HG03442 (cell line): ENCODE measurements around the gene TNRC6C.
"Not testable (repeated sequence)": the region's sequence is repeated elsewhere in the genome, so short reads cannot be mapped to it uniquely, and the experiment has no call there.

Experiments
- ATAC-seq: cut with Tn5 transposase; IDR thresholded peaks from one replicate; pipeline ENCODE4 v1.9.1; 2021; ENCODE audit warnings: mild to moderate bottlenecking, moderate library complexity; ENCODE audit not compliant: unreplicated experiment

The TNRC6C gene

GRCh38 chr17:78072961-78073360 is 114.5 kb downstream of the TNRC6C start:
- no peak for ATAC-seq

DNA sequence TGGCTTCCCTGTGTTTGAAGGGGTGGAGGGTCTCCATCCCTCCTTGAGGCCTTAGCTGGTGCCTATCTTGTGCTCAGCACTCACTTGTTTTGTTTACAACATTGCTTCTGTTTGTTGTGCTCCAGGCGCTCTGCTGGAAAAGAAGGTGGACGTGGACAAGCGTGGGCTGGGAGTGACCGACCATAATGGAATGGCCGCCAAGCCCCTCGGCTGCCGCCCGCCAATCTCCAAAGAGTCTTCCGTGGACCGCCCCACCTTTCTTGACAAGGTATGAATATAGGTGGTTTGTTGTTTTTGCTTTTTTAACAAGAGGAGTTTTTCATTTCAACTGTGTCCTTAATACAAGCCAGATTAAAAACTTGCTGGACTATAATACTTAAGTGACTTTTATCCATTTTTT is 116.5 kb downstream of the TNRC6C start:
- ATAC-seq: no peak

DNA sequence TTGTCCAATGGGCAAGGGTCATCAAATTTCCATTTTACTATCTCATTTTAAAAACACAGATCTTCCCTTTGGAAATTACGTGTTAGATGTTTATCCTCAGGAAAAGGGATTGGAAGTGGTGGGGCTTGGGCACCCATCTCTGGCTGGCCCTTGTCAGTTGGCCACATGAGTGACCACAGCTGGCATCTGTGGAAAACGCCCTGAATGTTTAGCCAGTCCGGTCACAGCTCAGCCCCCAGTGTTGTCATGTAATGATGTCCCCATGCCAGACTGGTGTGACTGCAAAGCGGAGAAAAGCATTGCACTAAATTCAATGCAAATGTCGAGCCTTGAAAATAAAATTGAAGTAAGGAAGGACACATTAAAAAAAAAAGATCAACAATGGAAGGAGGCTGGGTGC is 117.0 kb downstream of the TNRC6C start:
- no peak for ATAC-seq

DNA sequence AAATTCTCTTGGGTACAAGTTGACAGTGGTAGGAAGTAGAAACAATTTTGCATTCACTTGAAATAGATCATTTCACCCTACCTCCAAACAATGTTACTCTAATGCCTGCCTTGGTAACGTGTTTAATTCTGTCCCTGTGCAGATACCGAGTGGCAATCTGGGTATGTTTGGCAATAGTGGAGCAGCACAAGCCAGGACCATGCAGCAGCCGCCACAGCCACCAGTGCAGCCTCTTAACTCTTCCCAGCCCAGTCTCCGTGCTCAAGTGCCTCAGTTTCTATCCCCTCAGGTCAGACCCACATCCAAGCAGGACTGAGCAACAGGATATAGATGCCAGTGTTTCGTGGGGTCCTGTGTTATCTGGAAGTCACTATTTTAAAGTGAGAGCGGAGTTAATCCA is 120.8 kb downstream of the TNRC6C start:
- no peak for ATAC-seq

DNA sequence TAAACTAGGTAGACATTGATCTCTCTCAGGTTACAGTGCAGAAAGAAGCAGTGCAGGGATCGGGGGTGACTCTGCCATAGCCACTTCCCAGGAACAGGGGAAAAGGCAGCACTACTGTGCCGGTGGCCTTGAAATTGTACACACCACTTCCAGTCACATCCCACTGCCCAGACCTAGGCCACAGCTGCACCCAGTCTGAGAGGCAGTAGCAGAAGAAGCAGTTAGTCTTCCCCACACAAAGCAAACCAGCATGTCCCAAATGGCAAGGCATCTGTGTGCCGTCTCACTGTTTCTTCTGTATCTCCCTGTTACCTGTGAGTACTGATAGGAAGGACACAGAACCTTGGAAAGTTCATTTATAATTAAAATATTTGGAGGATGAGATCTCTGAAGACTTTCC is 123.0 kb downstream of the TNRC6C start:
- no peak for ATAC-seq

- not testable (repeated sequence) for ATAC-seq
Measured at GRCh38 chr17:78082355-78082872, 123.9 kb downstream of the TNRC6C start.

DNA sequence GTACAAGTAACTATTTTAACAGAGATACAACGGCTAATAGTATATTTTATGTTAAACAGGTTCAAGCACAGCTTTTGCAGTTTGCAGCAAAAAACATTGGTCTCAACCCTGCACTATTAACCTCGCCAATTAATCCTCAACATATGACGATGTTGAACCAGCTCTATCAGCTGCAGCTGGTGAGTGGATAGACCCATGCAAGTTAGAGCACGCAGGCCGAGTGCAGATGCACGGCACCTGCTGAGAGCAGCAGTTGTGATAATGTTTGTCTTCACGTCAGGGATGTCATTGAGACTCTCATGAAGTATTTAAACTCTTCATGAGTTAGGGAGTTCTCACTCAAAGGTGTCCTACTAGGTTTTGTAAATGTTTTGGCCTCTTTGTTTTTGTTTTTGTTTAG is 124.5 kb downstream of the TNRC6C start:
- no peak for ATAC-seq

DNA sequence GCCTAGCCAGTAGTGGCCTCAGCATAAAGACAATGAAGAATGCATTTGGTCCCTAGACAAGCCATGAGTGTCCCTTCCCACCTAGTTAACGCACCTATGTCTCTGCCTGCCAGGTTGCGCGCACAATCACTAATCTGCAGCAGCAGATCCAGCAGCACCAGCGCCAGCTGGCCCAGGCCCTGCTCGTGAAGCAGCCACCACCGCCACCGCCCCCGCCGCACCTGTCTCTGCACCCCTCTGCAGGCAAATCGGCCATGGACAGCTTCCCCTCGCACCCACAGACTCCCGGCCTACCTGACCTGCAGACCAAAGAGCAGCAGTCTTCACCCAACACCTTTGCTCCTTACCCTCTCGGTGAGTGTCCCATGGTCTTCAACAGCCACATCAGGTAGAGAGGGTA is 128.2 kb downstream of the TNRC6C start:
- ATAC-seq: no peak

DNA sequence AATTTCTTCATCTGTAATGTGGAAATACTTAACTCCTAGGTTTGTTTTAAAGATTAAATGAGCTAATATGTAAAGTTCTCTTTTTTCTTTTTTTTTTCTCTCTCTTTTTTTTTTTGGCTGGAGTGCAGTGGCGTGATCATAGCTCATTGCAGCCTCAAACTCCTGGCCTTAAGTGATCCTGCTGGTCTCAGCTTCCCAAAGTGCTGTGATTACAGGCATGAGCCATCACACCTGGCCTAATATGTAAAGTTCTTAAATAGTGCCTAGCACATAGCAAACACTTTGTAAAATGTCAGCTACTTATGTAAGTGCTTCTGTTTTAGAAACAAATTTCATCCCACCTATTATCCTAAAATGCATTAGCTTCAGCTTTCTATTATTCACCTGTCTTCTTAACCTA is 130.0 kb downstream of the TNRC6C start:
- no peak for ATAC-seq

- ATAC-seq: no peak
Measured at GRCh38 chr17:78089576-78090281, 131.2 kb downstream of the TNRC6C start.

- no peak for ATAC-seq
Measured at GRCh38 chr17:78092794-78093324, 134.4 kb downstream of the TNRC6C start.

GRCh38 chr17:78095035-78095434 is 136.5 kb downstream of the TNRC6C start:
- ATAC-seq: no peak

DNA sequence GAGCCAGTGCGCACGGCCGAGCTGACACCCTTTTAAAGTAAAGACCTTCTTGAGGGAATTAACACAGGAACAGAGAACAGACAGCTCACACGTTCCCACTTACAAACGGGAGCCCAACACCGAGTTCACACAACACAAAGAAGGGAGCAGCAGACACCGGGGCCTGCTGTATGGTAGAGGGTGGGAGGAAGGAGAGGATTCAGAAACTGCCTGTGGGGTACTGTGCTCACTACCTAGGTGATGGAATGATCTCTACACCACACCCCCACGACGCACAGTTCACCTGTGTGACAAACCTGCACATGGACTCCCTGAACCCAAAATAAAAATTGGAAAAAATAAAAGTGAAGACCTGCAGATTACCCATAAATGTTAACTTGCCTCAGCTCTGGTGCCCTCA is 137.6 kb downstream of the TNRC6C start:
- ATAC-seq: no peak

GRCh38 chr17:78101112-78101511 is 142.6 kb downstream of the TNRC6C start:
- no peak for ATAC-seq

DNA sequence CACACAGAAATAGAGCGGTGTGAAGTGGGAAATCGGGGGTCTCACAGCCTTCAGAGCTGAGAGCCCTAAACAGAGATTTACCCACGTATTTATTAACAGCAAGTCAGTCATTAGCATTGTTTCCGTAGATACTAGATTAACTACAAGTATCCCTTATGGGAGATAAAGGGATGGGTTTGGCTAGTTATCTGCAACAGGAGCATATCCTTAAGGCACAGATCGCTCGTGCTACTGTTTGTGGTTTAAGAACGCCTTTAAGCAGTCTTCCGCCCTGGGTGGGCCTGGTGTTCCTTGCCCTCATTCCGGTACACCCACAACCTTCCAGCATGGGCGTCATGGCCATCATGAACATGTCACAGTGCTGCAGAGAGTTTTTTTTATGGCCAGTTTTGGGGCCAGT is 143.0 kb downstream of the TNRC6C start:
- no peak for ATAC-seq

DNA sequence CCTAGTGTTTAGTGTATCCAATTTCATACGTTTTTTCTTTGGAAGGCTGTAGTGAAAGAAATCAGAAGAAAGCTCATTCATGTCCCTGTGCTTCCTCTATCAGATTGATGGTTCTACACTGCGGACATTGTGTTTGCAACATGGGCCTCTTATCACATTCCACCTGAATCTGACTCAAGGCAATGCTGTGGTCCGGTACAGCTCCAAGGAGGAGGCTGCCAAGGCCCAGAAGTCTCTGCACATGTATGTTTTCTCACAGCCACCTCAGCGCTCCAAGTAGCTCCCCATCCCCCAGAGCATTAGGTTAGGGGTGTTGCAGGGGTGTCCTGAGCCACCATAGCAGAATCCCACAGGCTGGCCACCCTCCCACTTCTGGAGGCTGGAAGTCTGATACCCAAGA is 144.8 kb downstream of the TNRC6C start:
- ATAC-seq: no peak

GRCh38 chr17:78104540-78104941 is 146.0 kb downstream of the TNRC6C start:
- ATAC-seq: no peak

GRCh38 chr17:78105101-78105500 is 146.6 kb downstream of the TNRC6C start:
- no peak for ATAC-seq

DNA sequence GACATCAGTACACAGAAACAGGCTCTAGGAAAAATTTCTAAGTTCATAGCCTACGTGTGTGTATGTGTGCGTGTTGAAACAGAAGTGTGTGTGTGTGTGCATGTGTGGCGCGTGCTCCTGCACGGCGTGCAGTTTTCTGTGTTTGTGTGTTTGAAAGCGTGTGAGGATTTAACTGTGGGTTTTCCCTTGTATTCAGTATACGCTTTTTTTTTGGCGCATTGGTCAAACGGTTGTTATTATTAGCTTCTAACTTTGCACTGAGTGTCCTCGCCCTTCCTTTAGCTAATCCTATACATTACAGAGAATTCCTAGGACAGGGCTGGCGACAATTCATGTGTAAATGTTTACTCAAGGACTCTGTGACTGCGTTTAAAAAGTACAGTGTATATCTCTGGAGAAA is 147.0 kb downstream of the TNRC6C start:
- ATAC-seq: no peak

- no peak for ATAC-seq
Measured at GRCh38 chr17:78106211-78106610, 147.7 kb downstream of the TNRC6C start.

DNA sequence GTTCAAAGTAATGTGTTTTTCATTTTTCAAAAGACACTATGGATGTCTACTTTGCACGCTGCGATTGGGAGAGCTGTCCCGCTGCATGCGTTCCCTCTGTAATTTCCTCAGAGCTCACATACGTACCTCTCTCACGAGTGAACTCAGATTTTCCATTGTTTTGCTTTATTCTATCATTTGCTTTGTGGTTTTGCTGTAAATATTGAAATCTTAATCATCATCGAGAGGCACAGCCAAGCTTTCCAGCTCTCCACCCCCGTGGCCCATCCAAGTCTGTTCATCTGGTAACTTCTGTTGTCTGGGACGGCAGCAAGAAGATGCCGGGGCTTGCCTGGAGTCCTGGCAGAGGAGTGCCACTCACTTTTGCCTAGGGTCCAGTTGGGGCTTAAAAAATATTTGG is 149.0 kb downstream of the TNRC6C start:
- no peak for ATAC-seq

- no peak for ATAC-seq
Measured at GRCh38 chr17:78107976-78108725, 149.6 kb downstream of the TNRC6C start.
